ENCODE measurements around the gene LTC4S. TPM values are rescaled to one million over a fixed set of nuclear protein-coding genes. Genes with fewer than 3 reads are reported as not detected.

The LTC4S gene
- total and polyA plus RNA-seq, 9 of the 15 experiments (the other 6 are each of a cell fraction or from before 2014, with no cell fraction given) = 0.17 to 0.77 (median 0.75) TPM; not detected in 6

DNA sequence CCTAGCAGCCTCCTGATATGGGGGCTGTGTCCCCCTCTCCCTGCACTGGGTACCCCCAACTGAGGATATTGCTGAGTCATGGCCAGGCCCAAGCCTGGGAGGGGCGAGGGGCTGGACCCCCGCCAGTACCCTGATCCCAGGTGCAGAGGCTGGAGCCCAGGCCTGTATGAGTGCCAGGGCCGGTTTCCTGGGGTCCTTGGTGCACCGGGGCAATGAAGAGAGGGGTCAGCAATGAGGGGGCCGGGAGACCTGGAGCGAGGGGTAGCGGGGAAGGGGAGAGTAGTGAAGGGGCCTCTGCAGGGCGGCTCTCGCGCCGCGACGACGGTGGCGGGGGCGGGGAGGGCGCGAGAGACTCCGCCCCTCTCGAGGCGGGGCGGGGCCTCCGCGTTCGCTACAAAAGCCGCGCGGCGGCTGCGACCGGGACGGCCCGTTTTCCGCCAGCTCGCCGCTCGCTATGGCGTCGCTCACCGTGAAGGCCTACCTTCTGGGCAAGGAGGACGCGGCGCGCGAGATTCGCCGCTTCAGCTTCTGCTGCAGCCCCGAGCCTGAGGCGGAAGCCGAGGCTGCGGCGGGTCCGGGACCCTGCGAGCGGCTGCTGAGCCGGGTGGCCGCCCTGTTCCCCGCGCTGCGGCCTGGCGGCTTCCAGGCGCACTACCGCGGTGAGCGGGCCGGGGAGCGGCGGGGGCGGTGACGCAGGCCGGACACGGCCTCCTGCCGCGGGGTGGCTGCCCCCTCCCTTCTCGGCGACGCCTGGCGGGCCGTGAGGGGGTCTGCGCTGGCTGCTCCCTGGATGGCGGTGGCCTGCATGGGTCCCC, 26.9 kb downstream of the LTC4S start, which contains the start of gene SQSTM1 (continued):
- TF ChIP-seq STAT5B (CRISPR knock-in tag; IDR thresholded peaks at IDR 0.05) (no peak), KDM1A (IDR thresholded peaks at IDR 0.05) (no peak), CBFB (CRISPR knock-in tag; IDR thresholded peaks at IDR 0.05) (no peak), CHD1 (IDR thresholded peaks at IDR 0.05; ENCODE audit: low read length) (no peak), CREB1 (IDR thresholded peaks at IDR 0.05) (peak; percentile 52), CREB1 (CRISPR knock-in tag; IDR thresholded peaks at IDR 0.05) (peak; percentile 72; the same call in 1 of the 2 replicates), HMG20A (CRISPR knock-in tag; conservative IDR thresholded peaks at IDR 0.05) (no peak), ERF (CRISPR knock-in tag; IDR thresholded peaks at IDR 0.05) (peak; percentile 17; the same call in 1 of the 2 replicates), ATF1 (CRISPR knock-in tag; IDR thresholded peaks at IDR 0.05) (no peak), ATF1 (tag; IDR thresholded peaks at IDR 0.05) (peak; percentile 81; the same call in 1 of the 2 replicates), KDM2B (CRISPR knock-in tag; IDR thresholded peaks at IDR 0.05) (0 out of 2 replicates have a peak, but pooled peaks have one; percentile 32), CEBPB (tag; IDR thresholded peaks at IDR 0.05) (no peak), ZNF224 (CRISPR knock-in tag; IDR thresholded peaks at IDR 0.05) (no peak), CBFA2T2 (conservative IDR thresholded peaks at IDR 0.05) (no peak), ZNF184 (CRISPR knock-in tag; IDR thresholded peaks at IDR 0.05) (no peak), YY1 (IDR thresholded peaks at IDR 0.05; ENCODE audit: borderline replicate concordance in 1 of 3, control insufficient read depth in 1 of 3, extremely low read depth in 1 of 3, insufficient read depth in 3 of 3, insufficient read length in 1 of 3, insufficient replicate concordance in 2 of 3, low read depth in 1 of 3, low read length in 2 of 3) (peak; percentile 39 to 86 (median 78)), POLR3A (IDR thresholded peaks at IDR 0.05; ENCODE audit: borderline replicate concordance, extremely low read depth, insufficient read depth, insufficient read length) (no peak)
- TF ChIP-seq, protein P1, sequence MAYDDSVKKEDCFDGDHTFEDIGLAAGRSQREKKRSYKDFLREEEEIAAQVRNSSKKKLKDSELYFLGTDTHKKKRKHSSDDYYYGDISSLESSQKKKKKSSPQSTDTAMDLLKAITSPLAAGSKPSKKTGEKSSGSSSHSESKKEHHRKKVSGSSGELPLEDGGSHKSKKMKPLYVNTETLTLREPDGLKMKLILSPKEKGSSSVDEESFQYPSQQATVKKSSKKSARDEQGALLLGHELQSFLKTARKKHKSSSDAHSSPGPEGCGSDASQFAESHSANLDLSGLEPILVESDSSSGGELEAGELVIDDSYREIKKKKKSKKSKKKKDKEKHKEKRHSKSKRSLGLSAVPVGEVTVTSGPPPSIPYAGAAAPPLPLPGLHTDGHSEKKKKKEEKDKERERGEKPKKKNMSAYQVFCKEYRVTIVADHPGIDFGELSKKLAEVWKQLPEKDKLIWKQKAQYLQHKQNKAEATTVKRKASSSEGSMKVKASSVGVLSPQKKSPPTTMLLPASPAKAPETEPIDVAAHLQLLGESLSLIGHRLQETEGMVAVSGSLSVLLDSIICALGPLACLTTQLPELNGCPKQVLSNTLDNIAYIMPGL (CRISPR knock-in tag; IDR thresholded peaks at IDR 0.05) = peak; percentile 86
- TF ChIP-seq, protein P2, sequence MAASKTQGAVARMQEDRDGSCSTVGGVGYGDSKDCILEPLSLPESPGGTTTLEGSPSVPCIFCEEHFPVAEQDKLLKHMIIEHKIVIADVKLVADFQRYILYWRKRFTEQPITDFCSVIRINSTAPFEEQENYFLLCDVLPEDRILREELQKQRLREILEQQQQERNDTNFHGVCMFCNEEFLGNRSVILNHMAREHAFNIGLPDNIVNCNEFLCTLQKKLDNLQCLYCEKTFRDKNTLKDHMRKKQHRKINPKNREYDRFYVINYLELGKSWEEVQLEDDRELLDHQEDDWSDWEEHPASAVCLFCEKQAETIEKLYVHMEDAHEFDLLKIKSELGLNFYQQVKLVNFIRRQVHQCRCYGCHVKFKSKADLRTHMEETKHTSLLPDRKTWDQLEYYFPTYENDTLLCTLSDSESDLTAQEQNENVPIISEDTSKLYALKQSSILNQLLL (CRISPR knock-in tag; IDR thresholded peaks at IDR 0.05; ENCODE audit: borderline replicate concordance) = no peak
- TF ChIP-seq, protein P3, sequence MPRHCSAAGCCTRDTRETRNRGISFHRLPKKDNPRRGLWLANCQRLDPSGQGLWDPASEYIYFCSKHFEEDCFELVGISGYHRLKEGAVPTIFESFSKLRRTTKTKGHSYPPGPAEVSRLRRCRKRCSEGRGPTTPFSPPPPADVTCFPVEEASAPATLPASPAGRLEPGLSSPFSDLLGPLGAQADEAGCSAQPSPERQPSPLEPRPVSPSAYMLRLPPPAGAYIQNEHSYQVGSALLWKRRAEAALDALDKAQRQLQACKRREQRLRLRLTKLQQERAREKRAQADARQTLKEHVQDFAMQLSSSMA (CRISPR knock-in tag; IDR thresholded peaks at IDR 0.05) = 0 out of 2 replicates have a peak, but pooled peaks have one; percentile 3
- TF ChIP-seq, protein P4, sequence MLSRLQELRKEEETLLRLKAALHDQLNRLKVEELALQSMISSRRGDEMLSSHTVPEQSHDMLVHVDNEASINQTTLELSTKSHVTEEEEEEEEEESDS (CRISPR knock-in tag; IDR thresholded peaks at IDR 0.05) = no peak
- TF ChIP-seq, protein P5, sequence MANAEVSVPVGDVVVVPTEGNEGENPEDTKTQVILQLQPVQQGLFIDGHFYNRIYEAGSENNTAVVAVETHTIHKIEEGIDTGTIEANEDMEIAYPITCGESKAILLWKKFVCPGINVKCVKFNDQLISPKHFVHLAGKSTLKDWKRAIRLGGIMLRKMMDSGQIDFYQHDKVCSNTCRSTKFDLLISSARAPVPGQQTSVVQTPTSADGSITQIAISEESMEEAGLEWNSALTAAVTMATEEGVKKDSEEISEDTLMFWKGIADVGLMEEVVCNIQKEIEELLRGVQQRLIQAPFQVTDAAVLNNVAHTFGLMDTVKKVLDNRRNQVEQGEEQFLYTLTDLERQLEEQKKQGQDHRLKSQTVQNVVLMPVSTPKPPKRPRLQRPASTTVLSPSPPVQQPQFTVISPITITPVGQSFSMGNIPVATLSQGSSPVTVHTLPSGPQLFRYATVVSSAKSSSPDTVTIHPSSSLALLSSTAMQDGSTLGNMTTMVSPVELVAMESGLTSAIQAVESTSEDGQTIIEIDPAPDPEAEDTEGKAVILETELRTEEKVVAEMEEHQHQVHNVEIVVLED (CRISPR knock-in tag; IDR thresholded peaks at IDR 0.05) = no peak

Measured in K562 (cell line).